Measurements from ENCODE around the gene EIF2D. TPM values are rescaled to one million over a fixed set of nuclear protein-coding genes. Genes with fewer than 3 reads are reported as not detected.

Gene EIF2D
- total and polyA plus RNA-seq, 2 of the 13 experiments (the other 11 are each of a cell fraction or from before 2014, with no cell fraction given), result 45.1 to 64.9 TPM

DNA sequence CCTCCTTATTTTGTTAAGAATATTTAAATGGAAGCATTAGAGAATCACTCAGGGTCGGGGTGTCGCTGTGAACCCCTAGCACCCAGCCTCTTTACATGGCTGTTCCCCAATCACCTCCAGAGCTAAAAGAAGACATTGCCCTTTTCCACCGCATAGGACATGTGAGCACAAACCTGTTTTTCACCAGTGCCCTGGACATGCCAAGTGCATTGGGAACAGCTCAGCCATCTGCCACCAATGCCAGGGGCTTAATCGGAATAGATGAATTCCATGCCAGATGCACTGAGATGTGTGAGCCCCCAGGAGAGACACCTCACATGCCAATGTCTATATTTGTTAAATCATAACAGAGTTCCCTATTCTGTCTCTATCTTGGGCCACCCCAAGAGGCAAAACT is 33.3 kb downstream of the EIF2D start:
- intact Hi-C loops (cut with micrococcal nuclease; ENCODE audit: unreplicated experiment) (no loop called here), in situ Hi-C loops (cut with HindIII; ENCODE audit: extremely low pct_ligation_motif_present, low pct_unique_long_range_greater_than_20kb) (no loop called here)
- no peak for TF ChIP-seq ESRRA (CRISPR knock-in tag; IDR thresholded peaks at IDR 0.05; ENCODE audit: low read depth)
- no peak for TF ChIP-seq SRSF1 (optimal IDR thresholded peaks at IDR 0.05; ENCODE audit: low read depth, low read length)
- TF ChIP-seq ZFP1 (CRISPR knock-in tag; IDR thresholded peaks at IDR 0.05), result no peak
- no peak for TF ChIP-seq HMG20A (CRISPR knock-in tag; IDR thresholded peaks at IDR 0.05; ENCODE audit: borderline replicate concordance)
- no peak for TF ChIP-seq ZNF143 (CRISPR knock-in tag; IDR thresholded peaks at IDR 0.05)
- no peak for TF ChIP-seq PITX1 (CRISPR knock-in tag; IDR thresholded peaks at IDR 0.05)
- no peak for TF ChIP-seq MXI1 (IDR thresholded peaks at IDR 0.05; ENCODE audit: borderline replicate concordance, low read depth, low read length)
- TF ChIP-seq FOSL1 (CRISPR knock-in tag; IDR thresholded peaks at IDR 0.05; ENCODE audit: borderline replicate concordance), result no peak
- no peak for TF ChIP-seq GABPA (IDR thresholded peaks at IDR 0.05; ENCODE audit: low read depth, low read length)
- no peak for TF ChIP-seq GABPA (CRISPR knock-in tag; IDR thresholded peaks at IDR 0.05; ENCODE audit: low read depth)
- no peak for TF ChIP-seq ELF1 (CRISPR knock-in tag; IDR thresholded peaks at IDR 0.05)
- no peak for TF ChIP-seq TBP (CRISPR knock-in tag; IDR thresholded peaks at IDR 0.05)
- TF ChIP-seq RCOR2 (CRISPR knock-in tag; IDR thresholded peaks at IDR 0.05), result no peak
- no peak for TF ChIP-seq ARNT (IDR thresholded peaks at IDR 0.05)
- no peak for TF ChIP-seq CEBPB (IDR thresholded peaks at IDR 0.05; ENCODE audit: borderline replicate concordance, low read depth, low read length)
- TF ChIP-seq AKAP8 (CRISPR knock-in tag; IDR thresholded peaks at IDR 0.05), result no peak
- TF ChIP-seq, protein P1, sequence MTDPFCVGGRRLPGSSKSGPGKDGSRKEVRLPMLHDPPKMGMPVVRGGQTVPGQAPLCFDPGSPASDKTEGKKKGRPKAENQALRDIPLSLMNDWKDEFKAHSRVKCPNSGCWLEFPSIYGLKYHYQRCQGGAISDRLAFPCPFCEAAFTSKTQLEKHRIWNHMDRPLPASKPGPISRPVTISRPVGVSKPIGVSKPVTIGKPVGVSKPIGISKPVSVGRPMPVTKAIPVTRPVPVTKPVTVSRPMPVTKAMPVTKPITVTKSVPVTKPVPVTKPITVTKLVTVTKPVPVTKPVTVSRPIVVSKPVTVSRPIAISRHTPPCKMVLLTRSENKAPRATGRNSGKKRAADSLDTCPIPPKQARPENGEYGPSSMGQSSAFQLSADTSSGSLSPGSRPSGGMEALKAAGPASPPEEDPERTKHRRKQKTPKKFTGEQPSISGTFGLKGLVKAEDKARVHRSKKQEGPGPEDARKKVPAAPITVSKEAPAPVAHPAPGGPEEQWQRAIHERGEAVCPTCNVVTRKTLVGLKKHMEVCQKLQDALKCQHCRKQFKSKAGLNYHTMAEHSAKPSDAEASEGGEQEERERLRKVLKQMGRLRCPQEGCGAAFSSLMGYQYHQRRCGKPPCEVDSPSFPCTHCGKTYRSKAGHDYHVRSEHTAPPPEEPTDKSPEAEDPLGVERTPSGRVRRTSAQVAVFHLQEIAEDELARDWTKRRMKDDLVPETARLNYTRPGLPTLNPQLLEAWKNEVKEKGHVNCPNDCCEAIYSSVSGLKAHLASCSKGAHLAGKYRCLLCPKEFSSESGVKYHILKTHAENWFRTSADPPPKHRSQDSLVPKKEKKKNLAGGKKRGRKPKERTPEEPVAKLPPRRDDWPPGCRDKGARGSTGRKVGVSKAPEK (CRISPR knock-in tag; IDR thresholded peaks at IDR 0.05; ENCODE audit: borderline replicate concordance), result no peak
- no peak for TF ChIP-seq REXO4 (CRISPR knock-in tag; IDR thresholded peaks at IDR 0.05; ENCODE audit: borderline replicate concordance)
- ChIA-PET CTCF (ENCODE audit: low intra/inter-chr PET ratio, low total read pairs) (no interaction called here), POLR2A (no interaction called here)
- Histone ChIP-seq H3K9me3 (ENCODE audit: low read length) (no peaks in the 10 kb centered on the region), H3K9ac (ENCODE audit: insufficient read depth, low read depth, low read length) (no peak overlapping the region), H3K4me2 (ENCODE audit: low read depth, low read length) (no peak overlapping the region), H3K4me3 (replicated peaks in 1 of 3; ENCODE audit: insufficient read depth in 1 of 3, low read depth in 2 of 3, low read length in 3 of 3) (no peak overlapping the region), H2AFZ (ENCODE audit: low read length) (no peak overlapping the region), H3K79me2 (ENCODE audit: insufficient read depth, low read length) (no peaks in the 10 kb centered on the region), H4K20me1 (ENCODE audit: insufficient read depth, low read length) (no peaks in the 10 kb centered on the region; the same call in 1 of the 2 replicates), H3K27ac (ENCODE audit: extremely low read length, insufficient read depth, low read length) (no peak overlapping the region), H3K4me1 (ENCODE audit: insufficient read depth, low read length) (no peaks in the 10 kb centered on the region), H3K27me3 (ENCODE audit: control insufficient read depth in 1 of 2, insufficient read depth in 2 of 2, low read length in 2 of 2) (no peaks in the 10 kb centered on the region), H3K36me3 (replicated peaks in 1 of 2; ENCODE audit: control insufficient read depth in 1 of 2, insufficient read depth in 2 of 2, low read length in 2 of 2) (no peaks in the 10 kb centered on the region)
- BruUV-seq (replicated peaks), result no TSS peak
- 51% methylated on average over 4 of the region's 4 CpGs for WGBS (ENCODE audit: low lambda C conversion rate)
- ATAC-seq (no peak), FAIRE-seq (no peak), DNase-seq (ENCODE audit: low spot score) (no peak)
